Stimulated activated CD4-positive, alpha-beta T cell treated with anti-CD3 and anti-CD28 coated beads, Interleukin-12 subunit alpha, Interleukin-12 subunit beta, amount 100 ng/mL, for 48 hours (primary cell): ENCODE results near the gene CACNA1C.

Experiments
- DNase-seq, 3 donors: peaks; one replicate each; pipeline ENCODE4 v3.0.0-alpha.2; 2020; ENCODE audit warnings: low read depth in 2 of 3, low spot score in 1 of 3

The CACNA1C gene

DNA sequence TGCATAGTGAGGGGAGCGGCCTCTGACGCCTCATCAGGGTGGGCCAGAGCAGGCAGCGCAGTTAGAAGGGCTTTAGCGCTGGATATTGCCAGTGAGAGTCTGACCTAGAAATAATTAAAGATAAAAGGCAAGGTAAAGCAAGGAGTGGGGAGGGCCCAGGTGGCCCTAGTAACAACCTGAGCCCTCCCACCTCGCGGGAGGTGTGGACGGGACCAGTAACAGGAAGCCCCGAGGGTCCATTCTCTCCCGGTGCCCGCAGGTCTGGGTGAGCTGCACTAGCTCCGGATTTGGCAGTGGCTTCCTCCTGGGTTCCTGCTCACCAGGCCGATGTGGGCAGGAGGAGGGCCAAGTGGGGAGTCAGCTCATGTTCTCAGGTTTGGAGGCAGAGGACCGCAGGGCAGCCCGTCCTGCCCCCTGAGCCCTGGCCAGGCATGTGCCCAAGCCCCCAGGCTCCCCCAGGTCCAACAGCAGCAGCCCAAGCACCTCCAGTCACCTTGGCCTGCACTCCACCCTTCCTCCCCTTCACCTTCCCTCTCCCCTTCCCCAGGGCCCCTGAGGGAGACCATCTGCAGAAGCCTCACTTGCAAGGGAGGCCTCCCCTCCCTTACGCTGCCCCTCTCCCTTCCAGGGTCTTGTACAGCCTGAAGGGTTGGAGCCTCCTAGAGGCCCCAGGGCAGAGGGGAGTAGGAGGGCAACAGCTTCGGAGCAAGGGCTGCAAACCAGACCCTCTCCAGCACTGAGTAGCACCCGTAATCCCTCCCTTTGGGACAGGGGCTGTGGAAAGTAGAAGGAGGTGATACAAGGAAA, 597.7 kb downstream of the CACNA1C start:
- DNase-seq = no peak

DNA sequence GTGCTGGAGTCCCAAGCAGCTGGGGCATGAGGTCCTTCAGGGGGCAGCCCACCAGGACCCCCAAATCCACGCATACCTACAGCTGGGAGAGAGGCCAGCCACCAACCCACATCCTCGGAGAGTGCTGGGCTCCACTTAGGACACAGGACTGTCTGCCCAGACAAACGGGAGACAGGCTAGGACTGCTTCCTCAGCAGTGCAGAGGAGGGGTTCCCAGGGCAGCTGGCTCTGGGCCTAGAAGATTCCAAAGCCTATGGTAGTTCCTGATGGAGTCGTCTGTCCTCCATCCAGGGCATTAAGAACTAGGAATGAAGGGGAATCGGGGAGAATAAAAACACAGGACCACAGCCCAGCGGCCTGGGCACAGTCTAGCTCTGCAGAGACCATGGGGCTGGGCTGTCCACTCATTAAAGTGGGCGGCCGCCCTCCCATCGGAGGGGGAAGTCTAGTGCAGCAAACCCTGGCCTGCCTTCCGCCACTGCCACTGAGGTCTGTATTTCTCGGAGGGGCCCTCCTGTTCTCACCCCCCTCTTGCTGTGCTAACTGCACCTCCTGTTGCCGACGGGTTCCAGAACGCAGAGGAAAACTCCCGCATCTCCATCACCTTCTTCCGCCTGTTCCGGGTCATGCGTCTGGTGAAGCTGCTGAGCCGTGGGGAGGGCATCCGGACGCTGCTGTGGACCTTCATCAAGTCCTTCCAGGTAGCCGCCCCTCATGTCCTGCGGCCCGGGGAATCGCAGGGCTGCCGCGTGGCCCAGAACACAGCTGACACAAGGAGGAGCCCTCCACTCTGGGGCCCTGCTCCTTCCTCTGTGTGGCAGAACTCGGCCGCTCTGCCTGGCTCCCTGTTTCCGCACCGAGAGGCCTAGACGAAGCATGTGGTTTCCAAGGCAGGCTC, 598.5 kb downstream of the CACNA1C start:
- no peak for DNase-seq

DNA sequence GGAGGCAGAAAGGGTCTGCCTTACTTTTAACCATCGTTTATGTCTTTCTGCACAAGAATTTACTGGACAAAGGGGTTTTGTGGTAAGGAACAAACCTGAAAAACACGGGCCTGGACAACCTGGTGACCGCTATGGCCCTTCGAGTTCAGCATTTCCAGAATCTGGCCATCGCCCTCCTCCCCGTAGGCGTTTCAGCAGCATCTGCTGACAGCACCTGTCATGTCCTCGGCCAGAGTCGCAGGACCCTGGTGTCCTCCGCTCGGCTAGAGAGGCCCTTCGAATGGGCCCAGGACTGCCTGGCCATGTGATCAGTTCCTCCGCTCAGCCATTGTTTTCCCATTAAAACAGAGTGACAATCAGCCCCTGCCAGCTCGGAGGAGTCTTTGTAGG, 599.2 kb downstream of the CACNA1C start:
- DNase-seq = no peak

DNA sequence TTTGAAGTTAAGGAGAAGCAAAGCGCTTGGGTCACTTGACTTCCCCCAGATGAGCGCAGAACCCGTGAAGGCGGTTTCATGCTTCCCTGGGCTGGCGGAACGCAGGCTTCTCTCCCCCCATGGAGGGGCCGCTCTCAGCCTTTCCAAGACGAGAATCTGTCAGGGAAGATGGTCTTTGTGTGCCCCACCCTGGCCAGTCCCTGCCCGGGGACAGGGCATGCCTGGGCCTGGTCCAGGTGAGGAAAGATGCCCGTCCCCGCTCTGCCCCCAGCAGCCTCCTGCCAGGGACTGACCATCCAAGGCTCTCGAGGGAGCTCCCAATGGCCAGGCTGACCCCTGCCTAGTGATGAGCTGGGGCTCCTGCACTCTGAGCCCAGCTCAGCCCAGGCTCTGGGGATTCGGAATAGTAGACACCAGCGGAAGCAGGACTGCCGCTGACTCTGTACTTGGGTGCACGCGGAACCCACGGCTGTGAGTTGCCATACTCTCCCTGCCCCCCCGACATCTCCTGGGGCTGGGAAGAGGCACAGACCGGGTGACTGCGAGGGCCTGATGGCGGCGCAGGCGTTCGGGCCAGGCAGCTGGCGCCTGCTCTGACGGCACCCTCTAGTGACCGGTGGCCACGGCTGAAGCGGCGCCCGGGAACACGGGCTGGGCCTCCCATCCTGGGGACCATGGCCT, 599.8 kb downstream of the CACNA1C start:
- no peak for DNase-seq

DNA sequence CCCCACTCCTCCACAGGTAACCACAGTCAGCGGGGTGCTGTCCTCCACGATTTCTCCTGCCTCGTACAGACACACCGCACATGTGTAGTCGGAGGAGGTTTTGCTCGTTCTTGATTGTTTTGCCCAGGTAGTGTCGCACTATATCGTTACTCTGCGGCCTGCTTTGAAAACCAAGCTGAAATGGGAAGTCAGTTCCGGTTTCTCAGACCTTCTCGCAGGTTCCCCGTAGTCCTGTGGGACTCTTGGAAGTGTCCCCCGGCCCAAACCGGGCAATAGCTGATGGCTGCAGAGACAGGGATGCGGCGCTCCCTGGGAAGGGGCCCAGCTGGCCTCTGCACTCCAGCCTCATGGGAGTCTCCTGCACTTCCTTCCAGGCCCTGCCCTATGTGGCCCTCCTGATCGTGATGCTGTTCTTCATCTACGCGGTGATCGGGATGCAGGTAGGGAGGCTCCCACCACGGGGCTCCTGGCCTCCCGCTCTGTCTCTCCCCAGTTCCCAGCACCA, 600.7 kb downstream of the CACNA1C start:
- no peak for DNase-seq

DNA sequence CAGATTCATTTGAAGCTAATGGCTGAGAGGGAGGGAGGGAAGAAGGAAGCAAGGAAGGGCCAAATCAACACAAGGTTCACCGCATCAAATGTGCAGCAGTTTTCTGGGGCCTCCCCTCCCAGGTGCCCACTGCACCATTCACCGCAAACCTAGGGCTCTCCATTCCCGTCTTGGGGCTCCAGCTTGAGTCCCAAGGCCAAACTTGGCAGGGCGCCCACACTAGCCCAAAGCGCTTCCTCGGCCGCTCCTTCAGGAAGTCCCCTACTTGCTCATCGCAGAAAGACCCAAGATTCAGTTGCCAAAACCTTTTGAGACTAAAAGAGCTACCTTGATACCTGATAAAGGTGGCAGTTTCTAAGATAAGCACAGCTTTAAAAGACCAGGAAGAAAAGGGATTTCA, 601.5 kb downstream of the CACNA1C start:
- DNase-seq = no peak

DNA sequence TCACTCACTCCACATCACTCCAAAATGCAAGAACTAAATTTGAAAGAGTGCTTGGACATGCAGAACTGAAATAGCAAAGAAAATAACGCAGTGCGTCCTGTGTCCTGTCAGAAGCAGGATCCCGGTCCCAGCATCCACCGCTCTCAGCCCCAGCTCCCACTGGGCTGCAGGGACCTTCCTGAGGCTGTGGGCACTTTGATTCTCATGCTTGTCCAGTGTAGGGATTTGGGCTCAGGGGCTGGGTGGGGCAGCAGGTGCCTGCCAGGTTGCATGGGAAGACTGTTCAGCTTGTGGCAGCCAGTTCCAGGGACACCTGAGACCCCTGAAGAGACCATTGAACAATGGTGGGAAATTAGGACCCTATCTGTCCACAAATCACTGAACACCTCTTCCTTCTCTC, 602.0 kb downstream of the CACNA1C start:
- no peak for DNase-seq

DNA sequence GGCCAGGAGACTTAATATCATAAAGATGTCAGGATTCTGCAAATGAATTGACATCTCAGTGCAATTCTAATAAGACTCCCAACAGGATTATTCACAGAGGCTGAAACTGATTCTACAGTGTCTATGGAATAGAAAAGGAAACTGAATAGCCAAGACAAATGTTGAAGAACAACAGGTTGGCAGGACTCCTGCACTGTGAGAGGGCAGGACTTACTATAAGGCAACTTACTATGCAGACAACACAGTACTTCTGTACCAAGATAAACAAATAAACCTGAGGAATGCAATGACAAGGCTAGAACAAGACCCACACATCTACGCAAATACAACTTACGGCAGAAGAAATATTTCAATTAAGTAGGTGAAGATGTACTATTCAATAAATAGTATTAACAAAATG, 609.7 kb downstream of the CACNA1C start:
- no peak for DNase-seq

DNA sequence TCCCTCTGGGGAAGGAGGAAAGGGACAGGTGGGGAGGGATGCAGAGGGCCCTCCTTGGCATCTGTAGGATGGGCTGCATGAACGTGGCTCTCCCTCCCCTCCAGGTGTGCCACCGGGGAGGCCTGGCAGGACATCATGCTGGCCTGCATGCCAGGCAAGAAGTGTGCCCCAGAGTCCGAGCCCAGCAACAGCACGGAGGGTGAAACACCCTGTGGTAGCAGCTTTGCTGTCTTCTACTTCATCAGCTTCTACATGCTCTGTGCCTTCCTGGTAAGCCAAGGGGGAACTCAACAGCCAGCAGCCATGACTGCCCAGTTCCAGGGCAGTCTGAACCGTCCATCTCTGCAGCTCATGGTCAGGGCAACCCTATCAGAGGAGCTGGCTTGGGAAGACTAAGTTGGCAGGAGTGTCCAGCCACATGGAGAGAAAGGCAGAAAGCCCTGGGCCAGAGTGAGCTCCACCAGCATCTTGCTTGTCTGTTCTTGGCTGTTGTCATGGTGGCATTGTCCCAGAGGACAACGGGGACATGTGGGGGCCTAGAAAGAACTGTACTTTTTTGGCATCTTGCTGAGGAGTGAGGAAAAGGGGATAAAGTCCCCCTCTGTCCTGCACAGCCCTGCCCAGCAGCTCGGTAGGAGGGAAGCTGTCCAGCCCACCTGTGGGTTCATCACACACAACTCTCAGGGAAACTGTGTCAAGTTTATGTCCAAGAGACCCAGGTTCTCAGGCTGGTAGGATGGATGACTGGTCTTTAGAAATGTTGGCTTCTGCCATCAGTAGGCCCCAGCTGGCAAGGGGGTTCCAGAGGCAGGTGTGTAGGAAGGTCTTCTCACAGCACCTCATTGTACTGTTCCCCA, 612.2 kb downstream of the CACNA1C start:
- no peak for DNase-seq

DNA sequence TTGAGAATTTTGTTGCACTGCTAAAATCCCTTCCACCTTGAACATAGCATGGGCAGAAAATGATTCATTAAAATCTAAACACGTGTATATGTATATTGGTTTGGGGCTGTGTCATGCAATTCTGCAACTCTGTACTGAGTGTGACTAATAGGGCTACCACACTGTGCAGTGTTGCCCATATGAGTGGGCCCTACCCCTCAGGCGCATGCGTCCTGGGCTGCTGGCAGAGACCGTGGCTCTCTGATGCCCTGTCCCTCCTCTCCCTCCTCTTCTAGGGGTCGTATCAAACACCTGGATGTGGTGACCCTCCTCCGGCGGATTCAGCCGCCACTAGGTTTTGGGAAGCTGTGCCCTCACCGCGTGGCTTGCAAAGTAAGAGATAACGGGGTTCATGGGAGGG, 613.6 kb downstream of the CACNA1C start:
- DNase-seq = no peak

DNA sequence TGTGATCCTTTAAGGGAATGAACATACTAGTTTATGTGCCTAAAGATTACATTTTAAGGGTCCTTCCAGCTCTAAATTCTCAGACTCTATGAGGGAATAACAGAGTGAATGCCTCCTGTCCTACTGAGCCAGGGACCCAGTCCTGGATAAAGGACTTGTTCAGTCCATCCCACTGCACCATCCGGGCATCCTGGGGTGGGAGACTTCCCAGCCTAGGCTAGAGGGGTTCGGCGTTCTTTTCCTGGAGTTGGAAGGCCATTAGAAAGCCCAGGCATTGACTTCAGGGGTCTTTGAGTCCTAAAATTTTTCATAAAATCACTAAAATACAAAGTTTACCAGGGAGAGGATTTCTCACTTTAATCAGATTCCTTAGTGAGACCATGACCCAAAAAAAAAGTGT, 614.1 kb downstream of the CACNA1C start:
- DNase-seq = no peak

DNA sequence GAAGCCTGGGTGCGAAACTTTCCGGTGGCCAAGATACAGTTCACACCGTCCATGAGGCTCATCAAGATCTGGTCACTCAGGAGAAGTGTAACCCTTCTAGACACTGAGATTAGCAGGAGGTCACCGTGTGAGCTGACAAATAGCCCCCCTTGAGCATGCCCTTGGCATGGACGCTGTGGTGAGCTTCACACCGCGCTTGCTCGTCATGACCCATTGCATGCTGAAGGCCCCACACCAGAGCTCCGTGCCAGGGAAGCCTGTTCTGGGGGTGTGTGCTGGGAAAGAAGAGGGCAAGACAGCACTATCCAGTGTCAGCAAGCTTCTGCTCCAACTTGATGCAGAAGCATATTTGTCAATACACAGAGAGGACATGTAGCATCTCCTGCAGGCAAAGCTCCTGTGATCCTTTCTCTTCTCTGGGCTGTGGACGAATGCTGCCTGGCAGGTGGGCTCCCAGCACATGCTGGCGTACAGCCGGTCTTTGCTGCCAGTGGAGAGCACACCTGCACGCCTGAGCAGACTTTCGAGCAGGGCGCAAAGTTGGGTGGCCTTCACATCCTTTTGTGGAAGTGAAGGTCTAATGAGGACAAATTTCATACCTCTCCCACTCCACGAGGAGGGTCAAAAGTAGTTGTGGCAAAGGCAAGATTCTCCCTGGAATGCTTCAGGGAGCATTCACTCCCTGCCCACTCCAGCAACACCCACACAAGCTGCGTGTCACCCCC, 615.1 kb downstream of the CACNA1C start:
- DNase-seq = no peak

DNA sequence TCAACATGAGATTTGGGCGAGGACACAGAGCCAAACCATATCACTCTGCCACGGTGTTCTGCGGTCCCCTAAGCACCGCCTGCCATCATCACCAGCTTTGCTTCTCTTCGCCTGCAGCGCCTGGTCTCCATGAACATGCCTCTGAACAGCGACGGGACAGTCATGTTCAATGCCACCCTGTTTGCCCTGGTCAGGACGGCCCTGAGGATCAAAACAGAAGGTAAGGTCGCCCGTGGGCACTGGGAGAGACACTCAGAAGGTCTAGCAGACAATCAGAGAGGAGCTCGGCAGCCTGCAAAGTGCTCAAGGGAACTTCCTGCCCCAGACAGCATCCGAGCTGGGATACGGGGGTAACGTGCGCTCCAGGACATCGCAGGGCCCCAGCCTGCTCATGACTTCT, 616.0 kb downstream of the CACNA1C start:
- DNase-seq = no peak

DNA sequence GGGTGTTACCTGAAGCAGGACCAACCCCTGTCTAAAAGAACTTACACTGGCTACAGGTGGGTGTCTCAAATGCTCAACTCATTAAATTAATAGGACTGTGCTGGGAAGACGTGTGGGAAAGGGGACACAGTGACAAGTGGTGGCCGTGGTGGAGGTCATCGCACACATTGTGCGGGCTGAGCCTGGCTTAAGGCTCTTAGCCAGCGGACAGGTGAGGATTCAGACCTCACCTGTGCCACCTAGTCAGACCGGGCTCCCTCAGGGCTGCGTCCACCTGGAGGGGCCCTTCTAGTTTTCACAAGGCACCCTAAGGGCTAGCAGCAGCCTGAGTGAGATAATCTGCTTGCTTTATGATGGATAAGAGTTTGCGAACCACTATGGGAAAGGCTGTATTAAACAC, 616.8 kb downstream of the CACNA1C start:
- DNase-seq = no peak

DNA sequence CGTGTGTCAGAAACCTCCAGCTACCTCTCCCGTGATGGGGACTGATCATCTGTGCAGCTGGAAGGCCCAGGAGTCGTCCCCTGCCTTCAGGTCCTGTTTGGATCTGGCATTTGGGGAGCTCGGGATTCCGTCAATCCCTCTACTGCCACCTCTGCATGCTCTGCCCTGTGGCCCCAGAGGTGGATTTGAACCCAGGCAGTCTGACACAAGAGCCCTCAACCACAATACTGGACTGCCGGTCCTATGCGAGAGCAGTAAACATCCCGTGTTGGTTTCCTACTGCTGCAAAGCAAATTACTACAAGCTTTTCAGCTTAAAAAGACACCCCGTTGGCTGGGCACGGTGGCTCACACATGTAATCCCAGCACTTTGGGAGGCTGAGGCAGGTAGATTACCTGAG, 620.1 kb downstream of the CACNA1C start:
- DNase-seq = no peak

DNA sequence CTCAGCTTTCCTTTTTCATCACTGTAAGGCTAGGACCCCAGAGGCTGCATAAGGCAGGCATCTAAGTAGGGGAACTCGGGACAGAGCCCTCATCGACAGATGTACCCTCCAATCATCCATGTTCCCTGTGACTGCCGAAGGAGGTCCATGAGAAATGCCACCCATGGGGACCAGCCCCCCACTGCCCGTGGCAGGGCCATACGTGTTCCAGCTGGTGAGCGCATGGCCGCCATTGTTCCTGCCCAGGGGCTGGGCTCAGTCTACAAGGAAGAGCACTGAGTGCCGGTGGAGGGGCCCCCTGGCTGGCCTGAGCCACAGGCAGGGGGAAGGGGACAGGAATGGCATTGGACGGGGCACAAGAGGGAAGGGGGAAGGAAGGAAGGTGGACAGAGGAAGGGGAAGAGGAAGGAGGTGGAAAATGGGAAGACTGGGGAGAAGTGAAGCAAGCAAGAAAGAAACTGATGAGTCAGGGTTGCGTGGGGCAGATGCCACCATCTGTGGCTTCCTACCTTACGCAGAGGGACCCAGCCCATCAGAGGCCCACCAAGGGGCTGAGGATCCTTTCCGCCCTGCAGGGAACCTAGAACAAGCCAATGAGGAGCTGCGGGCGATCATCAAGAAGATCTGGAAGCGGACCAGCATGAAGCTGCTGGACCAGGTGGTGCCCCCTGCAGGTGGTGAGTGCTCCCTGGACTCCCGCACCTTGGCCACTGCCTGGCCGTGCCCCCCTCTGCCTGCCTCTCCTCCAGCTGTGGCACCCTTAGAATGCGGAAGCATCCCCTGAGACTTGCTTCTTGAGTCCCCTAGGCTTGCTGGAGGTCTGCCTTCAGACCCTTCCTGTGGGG, 621.4 kb downstream of the CACNA1C start:
- no peak for DNase-seq

DNA sequence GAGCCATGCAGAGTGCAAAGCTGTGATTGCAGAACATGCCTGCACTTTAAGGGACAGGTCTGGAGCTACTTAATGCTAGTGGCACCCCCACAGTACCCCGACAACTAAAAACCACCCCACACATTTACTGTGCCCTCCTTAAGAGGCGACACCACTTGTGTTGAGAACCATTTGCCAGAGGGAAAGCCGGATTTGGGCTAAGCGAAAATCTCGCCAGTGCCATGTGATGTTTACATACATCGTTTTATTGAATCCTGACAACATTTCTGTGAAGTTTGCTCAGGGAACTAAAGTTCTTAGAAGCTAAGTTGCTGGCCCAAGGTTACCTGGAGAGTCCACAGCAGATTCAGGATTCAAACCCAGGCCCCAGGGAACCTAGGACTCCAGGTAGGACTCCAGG, 623.0 kb downstream of the CACNA1C start:
- DNase-seq = no peak

DNA sequence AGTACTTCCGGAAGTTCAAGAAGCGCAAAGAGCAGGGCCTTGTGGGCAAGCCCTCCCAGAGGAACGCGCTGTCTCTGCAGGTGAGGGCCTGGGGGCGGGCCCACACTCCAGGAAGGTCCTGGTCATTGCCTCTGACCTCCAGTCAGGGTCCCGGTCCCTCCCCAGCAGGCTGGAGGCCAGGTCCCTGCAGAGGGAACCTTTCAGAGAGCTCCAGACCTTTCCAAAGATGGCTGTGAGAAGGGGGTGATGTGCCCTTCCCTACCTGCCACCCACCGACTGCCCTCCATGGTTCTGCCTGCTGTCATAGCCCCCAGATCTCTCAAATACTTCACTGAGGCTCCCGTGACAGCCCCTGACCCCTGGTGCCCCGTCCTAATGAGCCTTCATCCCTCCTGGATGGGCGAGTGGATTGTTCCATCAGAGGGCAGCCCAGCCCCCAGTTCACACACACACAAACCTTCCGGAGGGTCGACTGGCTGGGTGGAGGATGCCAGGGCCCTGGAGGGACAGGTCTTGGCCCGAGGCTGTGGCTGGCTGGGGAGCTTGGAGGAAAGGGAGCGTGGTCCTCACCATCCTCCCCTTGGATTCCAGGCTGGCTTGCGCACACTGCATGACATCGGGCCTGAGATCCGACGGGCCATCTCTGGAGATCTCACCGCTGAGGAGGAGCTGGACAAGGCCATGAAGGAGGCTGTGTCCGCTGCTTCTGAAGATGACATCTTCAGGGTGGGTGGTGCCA, 624.5 kb downstream of the CACNA1C start:
- no peak for DNase-seq
